ENCODE measurements around the gene S100A1.

The S100A1 gene

DNA sequence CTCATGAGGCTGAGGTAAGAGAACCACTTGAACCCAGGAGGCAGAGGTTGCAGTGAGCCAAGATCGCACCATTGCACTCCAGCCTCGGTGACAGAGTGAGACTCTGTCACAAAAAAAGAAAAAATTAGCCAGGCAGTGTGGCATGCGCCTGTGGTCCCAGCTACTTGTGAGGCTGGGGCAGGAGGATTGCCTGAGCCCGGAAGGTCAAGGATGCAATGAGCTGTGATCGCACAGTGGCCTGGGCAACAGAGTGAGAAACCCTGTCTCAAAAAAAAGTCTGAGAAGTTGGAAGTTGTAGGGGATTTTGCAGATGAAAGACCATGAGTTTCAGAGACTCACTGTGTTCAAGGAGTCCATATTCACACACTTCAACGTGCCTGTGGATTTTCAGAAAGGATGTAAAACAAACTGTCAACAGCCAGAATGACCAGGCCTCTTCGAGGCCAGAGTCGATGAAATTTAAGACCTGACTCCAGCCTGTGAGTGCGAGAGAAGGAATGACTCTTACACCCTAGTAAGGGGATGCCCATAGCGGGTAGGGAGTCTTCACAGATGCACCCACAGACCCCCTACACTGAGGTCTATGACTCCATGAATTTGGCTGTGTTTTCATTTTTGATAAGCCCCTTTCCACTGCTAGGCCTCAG, 3.1 kb upstream of the S100A1 start:
- no peak overlapping the region for H3K4me3 ChIP-seq (ENCODE audit: low read depth, low read length)
- TF ChIP-seq, protein P1, sequence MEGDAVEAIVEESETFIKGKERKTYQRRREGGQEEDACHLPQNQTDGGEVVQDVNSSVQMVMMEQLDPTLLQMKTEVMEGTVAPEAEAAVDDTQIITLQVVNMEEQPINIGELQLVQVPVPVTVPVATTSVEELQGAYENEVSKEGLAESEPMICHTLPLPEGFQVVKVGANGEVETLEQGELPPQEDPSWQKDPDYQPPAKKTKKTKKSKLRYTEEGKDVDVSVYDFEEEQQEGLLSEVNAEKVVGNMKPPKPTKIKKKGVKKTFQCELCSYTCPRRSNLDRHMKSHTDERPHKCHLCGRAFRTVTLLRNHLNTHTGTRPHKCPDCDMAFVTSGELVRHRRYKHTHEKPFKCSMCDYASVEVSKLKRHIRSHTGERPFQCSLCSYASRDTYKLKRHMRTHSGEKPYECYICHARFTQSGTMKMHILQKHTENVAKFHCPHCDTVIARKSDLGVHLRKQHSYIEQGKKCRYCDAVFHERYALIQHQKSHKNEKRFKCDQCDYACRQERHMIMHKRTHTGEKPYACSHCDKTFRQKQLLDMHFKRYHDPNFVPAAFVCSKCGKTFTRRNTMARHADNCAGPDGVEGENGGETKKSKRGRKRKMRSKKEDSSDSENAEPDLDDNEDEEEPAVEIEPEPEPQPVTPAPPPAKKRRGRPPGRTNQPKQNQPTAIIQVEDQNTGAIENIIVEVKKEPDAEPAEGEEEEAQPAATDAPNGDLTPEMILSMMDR (conservative IDR thresholded peaks at IDR 0.05; ENCODE audit: low read depth, low read length) = no peak
- no peak for DNase-seq (ENCODE audit: low read depth)

DNA sequence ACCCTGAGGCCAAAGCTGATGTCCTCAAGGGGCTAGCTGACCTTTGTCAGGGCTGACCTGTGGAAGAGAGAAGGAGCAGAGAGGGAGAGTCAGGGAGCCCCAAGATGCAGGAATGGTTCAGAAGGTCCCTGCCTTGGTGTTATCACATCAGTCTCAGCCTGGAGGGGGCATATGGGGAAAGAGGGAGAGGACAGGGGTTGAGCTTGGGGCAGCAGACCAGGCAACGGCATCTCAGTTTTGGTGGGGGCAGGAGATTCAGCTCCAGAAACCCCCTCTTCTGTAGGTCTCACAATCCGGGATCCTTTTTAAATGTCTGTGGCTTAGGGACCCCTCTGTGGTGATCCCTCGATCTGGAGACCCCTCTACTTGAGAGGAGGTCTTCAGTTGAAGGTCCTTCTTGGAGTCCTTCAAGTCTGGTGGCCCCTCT, 1.7 kb upstream of the S100A1 start:
- peak overlapping the region; percentile 74 for H3K4me3 ChIP-seq (ENCODE audit: low read depth, low read length)
- DNase-seq (ENCODE audit: low read depth) = no peak
- TF ChIP-seq, protein P1 (conservative IDR thresholded peaks at IDR 0.05; ENCODE audit: low read depth, low read length) = no peak

DNA sequence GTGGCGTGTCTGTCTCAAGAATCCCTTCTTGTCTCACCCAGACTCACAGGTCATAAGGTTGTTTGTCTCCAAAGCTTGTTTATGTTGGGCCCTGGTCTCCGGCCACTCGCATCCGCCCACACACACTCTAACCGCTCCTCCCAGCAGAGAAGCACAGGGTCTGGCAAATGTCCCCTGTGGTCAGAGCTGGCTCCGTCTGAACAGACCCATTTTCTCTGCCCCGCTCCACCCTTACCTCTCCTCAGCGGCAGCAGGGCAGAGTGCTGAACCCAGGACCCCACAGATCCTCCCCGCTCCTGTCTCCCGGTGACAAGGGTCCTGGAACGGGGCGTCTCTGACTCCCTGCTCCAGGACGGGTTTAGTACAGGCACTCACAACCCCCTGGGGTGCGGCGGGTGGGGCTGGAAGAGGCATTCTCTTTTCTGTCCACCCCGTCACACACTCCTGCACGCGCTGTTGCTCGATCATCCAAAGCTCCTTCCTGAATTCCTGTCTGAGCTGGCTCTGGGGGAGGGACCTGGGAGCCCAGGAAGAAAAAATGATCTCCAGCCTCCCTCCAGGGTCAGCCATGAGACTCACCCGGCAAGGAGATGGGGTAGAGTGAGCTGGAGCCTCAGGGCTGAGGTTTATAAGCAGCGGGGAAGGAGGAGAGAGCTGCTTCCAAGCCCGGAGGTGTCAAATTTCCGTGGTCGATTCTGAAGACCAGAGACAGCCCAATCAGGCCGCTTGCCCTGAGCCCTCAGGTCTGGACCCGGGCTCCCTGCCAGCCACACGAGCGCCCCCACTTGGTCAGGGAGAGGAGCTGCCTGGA, 1.1 kb upstream of the S100A1 start, which contains the start of gene S100A13:
Gene S100A13 (minus strand): TSS at position 602 of the 811 bp plus-strand sequence. CDS start 1,033 bp downstream, outside the sequence.
- DNase-seq (ENCODE audit: low read depth) = peak; percentile 98
- TF ChIP-seq, protein P1 (conservative IDR thresholded peaks at IDR 0.05; ENCODE audit: low read depth, low read length) = peak; percentile 78
- peak within 1 kb of the TSS; percentile 74 for H3K4me3 ChIP-seq (ENCODE audit: low read depth, low read length)

DNA sequence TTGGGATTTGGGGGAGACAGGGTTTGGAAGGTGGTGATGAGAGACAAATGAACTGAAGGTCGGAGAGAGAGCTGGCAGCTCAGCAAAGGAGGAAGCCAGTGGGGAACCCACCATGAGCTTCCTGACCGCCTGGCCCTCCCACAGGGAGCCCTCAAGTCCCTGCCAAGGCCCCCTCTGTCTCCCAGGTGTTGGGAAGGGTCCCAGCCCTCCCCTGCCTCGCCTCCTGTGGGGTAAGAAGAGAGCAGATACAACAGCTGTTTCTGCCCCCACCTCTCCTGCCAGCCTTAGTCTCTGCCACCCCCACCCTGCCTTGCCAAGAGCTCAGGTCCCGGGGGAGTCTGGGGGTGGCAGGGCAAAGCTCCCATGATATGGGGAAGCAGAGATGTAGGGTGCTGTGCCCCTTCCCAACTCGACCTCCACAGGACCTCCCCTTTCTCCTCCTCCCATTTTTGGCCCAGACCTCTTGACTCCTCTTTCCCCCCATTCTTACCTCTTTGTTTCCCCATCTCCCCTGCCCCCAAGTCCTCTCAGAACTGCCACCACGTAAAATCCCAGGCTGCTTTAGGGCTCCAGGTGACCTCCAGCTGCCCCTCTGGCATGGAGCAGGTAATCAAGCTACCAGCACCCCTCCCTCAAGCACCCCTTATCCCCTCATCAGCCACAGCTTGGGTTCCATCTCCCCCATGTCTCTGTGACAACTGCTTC, 556 bp downstream of the S100A1 start:
- H3K4me3 ChIP-seq (ENCODE audit: low read depth, low read length) = no peak overlapping the region

DNA sequence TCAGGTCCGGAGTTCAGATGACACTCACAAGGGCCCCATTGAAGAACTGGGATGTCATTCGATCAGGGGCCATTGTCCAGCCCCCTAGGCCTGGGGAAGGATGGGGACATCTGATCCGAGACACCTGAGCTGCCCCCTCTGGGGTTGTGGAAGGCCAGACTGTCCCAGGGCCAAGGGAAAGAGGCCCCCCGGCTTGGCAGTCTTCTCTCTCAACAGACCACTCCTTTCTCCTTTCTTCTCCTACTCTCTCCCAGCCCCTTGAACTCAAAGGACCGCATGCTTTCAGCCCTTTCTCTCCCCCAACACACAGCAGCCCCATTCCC, 1.1 kb downstream of the S100A1 start:
- H3K4me3 ChIP-seq (ENCODE audit: low read depth, low read length) = no peak overlapping the region
- DNase-seq (ENCODE audit: low read depth) = no peak
- TF ChIP-seq, protein P1 (conservative IDR thresholded peaks at IDR 0.05; ENCODE audit: low read depth, low read length) = no peak

More for the DNA sequence above, 556 bp downstream of the S100A1 start:
- TF ChIP-seq, protein P1 (conservative IDR thresholded peaks at IDR 0.05; ENCODE audit: low read depth, low read length) = no peak
- no peak for DNase-seq (ENCODE audit: low read depth)

DNA sequence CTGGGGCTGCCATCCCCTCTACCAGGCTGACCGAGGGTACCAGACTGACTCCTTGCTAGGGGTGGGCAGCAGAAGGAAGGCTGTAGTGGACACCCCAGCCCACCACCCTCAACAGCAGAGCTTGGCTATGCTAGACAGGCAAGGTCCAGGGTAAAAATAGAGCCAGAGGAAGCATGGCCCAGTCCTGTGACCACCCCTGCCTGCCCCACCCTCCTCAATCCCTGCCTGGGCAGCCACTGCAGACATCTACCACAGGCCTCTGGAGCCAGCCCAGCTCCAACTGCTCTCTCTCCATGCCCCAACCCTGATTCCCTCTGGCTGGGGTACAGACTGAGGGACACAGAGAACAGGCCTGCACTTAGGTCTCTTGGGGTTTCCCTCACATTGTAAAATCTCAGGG, 1.7 kb downstream of the S100A1 start:
- TF ChIP-seq, protein P1 (conservative IDR thresholded peaks at IDR 0.05; ENCODE audit: low read depth, low read length) = no peak
- H3K4me3 ChIP-seq (ENCODE audit: low read depth, low read length) = no peak overlapping the region
- DNase-seq (ENCODE audit: low read depth) = no peak

Data from choroid plexus epithelial cell (primary cell).